HL-60 (cell line): ENCODE measurements around the gene C3orf20.

Experiments used
- POLR2AphosphoS5 ChIP-seq: IDR thresholded peaks from 2 replicates; pipeline ENCODE4 v1.6.1; 2012; ENCODE audit warnings: low read depth
- REST ChIP-seq: IDR thresholded peaks from 2 replicates; pipeline ENCODE4 v1.6.1; 2012; ENCODE audit warnings: low read depth; ENCODE audit not compliant: insufficient replicate concordance
- TF ChIP-seq, protein P1 (sequence below): IDR thresholded peaks from one replicate; pipeline ENCODE4 v1.5.1; 2011; ENCODE audit warnings: low read length, control low read depth, inconsistent platforms; ENCODE audit not compliant: insufficient read depth

GRCh38 chr3:14658978-14659377 lies 16.0 kb upstream of the C3orf20 start:
- TF ChIP-seq, protein P1, sequence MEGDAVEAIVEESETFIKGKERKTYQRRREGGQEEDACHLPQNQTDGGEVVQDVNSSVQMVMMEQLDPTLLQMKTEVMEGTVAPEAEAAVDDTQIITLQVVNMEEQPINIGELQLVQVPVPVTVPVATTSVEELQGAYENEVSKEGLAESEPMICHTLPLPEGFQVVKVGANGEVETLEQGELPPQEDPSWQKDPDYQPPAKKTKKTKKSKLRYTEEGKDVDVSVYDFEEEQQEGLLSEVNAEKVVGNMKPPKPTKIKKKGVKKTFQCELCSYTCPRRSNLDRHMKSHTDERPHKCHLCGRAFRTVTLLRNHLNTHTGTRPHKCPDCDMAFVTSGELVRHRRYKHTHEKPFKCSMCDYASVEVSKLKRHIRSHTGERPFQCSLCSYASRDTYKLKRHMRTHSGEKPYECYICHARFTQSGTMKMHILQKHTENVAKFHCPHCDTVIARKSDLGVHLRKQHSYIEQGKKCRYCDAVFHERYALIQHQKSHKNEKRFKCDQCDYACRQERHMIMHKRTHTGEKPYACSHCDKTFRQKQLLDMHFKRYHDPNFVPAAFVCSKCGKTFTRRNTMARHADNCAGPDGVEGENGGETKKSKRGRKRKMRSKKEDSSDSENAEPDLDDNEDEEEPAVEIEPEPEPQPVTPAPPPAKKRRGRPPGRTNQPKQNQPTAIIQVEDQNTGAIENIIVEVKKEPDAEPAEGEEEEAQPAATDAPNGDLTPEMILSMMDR, result no peak
- TF ChIP-seq REST, result no peak
- no peak for TF ChIP-seq POLR2AphosphoS5
